Measurements from ENCODE around the gene CTNND2.
"Not testable (repeated sequence)": the region's sequence is repeated elsewhere in the genome, so short reads cannot be mapped to it uniquely, and the experiment has no call there.

The CTNND2 gene

DNA sequence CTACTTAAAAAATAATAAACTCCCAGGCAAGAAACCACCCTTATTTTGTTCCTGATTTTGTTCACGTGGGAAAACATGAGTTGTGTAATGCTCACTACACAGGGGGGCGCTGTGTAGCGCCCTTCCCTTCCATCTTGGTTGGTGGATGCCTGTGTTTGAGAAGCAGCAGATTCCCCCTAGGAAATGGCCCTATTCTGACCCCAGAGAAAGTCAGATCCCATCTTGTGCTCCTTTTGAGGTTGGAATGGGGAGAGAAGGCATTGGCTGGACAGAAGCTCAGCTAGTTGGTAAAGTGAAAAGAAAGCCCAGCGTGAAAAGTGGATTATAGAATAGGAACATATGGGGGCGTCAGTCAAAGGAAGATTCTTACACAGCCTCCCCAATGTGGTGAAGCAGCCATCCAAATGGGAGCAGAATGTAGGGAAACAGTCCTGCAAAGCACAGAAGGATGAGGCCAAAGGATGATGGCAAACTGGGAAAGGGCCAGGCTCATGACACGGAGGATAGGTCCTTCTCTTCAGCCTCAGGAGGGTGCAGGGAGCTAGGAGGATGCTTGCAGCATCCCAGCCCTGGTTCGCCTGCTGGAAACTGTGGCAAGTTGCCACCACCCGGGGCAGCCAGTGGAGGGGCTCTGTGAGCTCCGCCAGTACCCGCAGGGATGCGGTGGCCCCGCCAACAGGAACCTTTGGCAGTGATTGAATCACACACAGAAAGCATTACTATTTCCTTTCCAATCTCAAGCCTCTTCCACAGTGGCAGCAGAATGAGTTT is 829.0 kb downstream of the CTNND2 start:
- no peak for DNase-seq (ENCODE audit: insufficient read length, low spot score)

DNA sequence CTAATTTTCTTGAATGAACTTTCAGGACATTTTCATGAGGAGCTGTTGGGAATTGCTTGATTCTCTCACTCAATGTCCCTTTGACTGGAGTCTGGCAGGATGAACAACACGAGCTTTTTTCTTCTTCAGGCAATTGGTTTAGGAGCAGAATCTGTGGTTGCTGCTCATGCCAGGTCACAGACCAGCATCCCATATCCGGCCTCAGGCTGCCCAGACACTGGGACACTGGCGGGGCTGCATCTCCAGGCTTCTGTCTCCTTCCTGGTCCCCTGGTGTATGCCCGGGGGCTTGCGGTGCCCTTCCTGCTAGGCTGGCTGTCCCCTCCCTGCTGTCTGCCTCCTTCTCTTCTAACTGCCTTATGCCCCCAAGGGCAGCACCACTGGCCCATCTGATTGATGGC is 831.7 kb downstream of the CTNND2 start:
- FAIRE-seq = no peak
- DNase-seq (ENCODE audit: insufficient read length, low spot score) = no peak
- TF ChIP-seq POLR2A (IDR thresholded peaks at IDR 0.05; ENCODE audit: low read depth, low read length) = no peak

More for the DNA sequence above, 829.0 kb downstream of the CTNND2 start:
- FAIRE-seq = no peak
- no peak for TF ChIP-seq POLR2A (IDR thresholded peaks at IDR 0.05; ENCODE audit: low read depth, low read length)

DNA sequence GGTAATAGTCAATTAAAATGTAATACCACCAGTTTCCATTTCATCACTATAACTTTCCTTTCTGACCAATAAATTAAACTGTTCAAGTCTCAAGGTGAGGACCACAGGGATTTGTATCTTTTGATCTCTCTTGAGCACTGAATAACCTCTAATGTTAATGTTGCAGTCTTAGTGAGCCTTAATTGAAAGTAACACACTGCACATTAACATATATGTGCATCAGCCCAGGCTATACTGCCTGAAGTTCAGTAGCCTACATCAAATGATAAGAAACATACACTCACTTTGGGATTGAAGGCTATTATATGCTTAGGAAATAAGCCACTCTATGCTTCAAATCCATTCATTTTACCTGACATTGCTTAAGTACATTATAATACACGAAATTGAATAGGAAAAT is 832.2 kb downstream of the CTNND2 start:
- FAIRE-seq (no peak), DNase-seq (ENCODE audit: insufficient read length, low spot score) (no peak)
- TF ChIP-seq POLR2A (IDR thresholded peaks at IDR 0.05; ENCODE audit: low read depth, low read length) = no peak

DNA sequence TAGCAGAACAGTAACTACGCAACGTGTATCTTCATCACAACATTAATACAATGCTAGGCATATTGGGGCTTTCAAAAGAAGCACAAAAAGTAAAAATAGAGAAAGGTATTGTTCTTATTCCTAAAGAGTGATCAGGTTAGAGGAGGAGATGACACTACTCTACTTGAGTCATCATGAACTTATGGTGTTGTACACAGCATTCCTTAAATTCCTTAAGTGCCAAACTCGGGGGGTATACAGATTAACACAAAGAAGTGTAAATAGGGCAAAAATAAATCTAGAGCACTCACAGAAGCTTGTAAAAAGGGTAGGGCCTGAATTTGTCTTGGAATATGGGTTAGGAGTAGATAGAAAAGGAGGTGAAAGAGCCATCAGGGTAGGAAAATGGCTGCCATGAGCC is 835.2 kb downstream of the CTNND2 start:
- no peak for FAIRE-seq
- DNase-seq (ENCODE audit: insufficient read length, low spot score) = no peak
- no peak for TF ChIP-seq POLR2A (IDR thresholded peaks at IDR 0.05; ENCODE audit: low read depth, low read length)

DNA sequence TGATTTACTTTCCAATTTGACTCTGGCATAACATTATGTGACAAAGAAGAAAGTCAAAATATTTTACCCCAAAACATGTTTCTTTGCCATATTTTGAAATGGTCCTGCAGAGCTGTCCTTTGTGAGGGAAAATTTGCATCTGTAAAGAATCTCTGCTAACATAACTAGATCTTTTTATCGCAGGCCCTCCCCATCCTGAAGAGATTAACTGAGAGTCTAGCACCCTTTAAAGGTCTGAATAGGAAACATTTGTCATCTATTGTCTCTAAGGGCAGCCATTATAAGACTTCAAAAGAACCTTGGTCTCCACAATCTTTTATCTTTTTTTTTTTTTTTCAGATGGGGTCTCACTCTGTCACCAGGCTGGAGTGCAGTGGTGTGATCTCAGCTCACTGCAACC is 838.5 kb downstream of the CTNND2 start:
- not testable (repeated sequence) for FAIRE-seq; DNase-seq (ENCODE audit: insufficient read length, low spot score)

- no peak for FAIRE-seq
- no peak for TF ChIP-seq POLR2A (IDR thresholded peaks at IDR 0.05; ENCODE audit: low read depth, low read length)
- DNase-seq (ENCODE audit: insufficient read length, low spot score) = no peak
Measured at GRCh38 chr5:11064763-11065450, 839.3 kb downstream of the CTNND2 start.

GRCh38 chr5:11062397-11062796 is 841.8 kb downstream of the CTNND2 start:
- no peak for TF ChIP-seq POLR2A (IDR thresholded peaks at IDR 0.05; ENCODE audit: low read depth, low read length)
- DNase-seq (ENCODE audit: insufficient read length, low spot score) (no peak), FAIRE-seq (no peak)

DNA sequence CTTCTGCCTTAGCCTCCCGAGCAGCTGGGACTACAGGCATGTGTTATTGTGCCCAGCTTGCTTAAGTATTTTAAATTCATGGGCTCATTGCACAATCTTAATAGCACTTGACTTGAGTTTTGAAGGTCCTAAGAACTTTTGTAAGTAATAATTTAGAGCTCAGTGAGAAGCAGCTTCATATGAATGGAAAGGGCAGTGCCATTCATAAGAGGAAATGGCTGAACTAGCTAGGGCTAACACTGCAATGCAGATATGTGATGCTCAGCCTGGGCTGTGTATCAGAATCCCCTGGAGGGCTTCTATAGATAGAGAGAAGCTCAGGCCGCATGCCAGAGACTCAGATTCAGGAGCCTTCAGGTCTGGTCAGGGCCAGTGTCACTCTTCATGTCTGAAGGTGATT is 847.7 kb downstream of the CTNND2 start:
- FAIRE-seq = no peak
- no peak for TF ChIP-seq POLR2A (IDR thresholded peaks at IDR 0.05; ENCODE audit: low read depth, low read length)
- DNase-seq (ENCODE audit: insufficient read length, low spot score) = no peak

GRCh38 chr5:11054014-11054413 is 850.2 kb downstream of the CTNND2 start:
- no peak for TF ChIP-seq POLR2A (IDR thresholded peaks at IDR 0.05; ENCODE audit: low read depth, low read length)
- FAIRE-seq (no peak), DNase-seq (ENCODE audit: insufficient read length, low spot score) (no peak)

DNA sequence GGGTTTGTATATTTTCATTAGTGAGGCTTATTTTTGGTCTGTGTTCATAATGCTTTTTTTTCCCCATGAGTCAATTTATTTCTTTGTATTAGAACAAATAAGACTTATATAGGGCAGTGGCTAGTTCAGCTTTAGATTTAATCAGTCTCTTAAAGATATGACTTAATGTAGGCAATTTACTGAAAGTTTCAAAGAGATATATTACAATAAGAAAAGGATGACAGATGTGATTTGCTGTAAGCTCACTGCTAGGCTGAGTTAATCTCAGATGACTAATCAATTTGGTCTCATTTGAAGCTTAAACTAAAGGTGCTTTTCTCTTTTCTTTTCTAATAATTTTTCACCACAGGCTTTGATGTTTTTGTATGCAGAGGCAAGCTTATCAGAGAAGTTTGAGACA is 851.4 kb downstream of the CTNND2 start:
- FAIRE-seq = no peak
- TF ChIP-seq POLR2A (IDR thresholded peaks at IDR 0.05; ENCODE audit: low read depth, low read length) = no peak
- DNase-seq (ENCODE audit: insufficient read length, low spot score) = no peak

DNA sequence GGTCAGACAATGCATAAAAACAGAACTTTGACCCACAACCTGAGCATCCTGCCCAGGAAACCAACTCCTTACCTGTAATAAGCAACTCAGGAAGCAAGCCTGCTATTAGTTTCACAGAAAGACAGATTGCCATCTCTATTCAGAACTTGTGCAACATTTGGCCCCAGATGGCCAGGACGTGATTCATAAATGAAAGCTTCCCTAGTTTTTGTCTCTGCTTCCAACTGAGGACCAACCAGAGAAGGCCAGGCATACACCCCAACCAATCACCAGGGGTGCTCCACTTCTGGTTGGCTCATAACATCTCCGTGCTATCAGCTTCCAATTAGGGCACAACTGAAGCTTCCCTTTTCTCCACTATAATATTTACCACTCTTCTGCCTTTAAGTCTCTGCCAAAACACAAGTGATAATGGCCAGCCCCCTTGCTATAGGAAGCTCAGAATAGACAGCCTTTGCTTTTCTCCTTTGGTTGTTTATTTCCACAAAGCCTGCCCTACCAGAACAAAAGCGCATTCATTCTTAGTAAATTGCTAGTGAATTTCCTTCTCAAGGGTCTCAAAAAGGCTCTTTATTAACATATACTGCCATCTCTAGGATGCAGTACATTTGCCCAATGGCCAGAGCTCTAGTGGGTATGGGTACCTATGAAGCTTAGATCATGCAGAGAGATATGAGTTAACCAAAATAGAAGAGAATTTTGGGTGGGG is 853.5 kb downstream of the CTNND2 start:
- no peak for FAIRE-seq
- no peak for DNase-seq (ENCODE audit: insufficient read length, low spot score)
- TF ChIP-seq POLR2A (IDR thresholded peaks at IDR 0.05; ENCODE audit: low read depth, low read length) = no peak

GRCh38 chr5:11048760-11049159 is 855.5 kb downstream of the CTNND2 start:
- no peak for TF ChIP-seq POLR2A (IDR thresholded peaks at IDR 0.05; ENCODE audit: low read depth, low read length)
- DNase-seq (ENCODE audit: insufficient read length, low spot score) = no peak
- FAIRE-seq = no peak

- FAIRE-seq = no peak
- TF ChIP-seq POLR2A (IDR thresholded peaks at IDR 0.05; ENCODE audit: low read depth, low read length) = no peak
- no peak for DNase-seq (ENCODE audit: insufficient read length, low spot score)
Measured at GRCh38 chr5:11047625-11048024, 856.6 kb downstream of the CTNND2 start.

GRCh38 chr5:11047030-11047429 is 857.2 kb downstream of the CTNND2 start:
- DNase-seq (ENCODE audit: insufficient read length, low spot score) = no peak
- no peak for FAIRE-seq
- TF ChIP-seq POLR2A (IDR thresholded peaks at IDR 0.05; ENCODE audit: low read depth, low read length) = no peak

Data from H54 (cell line).